DMS 273 (cell line): ENCODE data around the gene C2orf78.
A peak's percentile ranks its signal among the peaks of the same experiment; 100 is the strongest.
"Not testable (repeated sequence)": the region's sequence is repeated elsewhere in the genome, so short reads cannot be mapped to it uniquely, and the experiment has no call there.

Experiments used
- DNase-seq: peaks from one replicate; lab custom pipeline; 2025; ENCODE audit not compliant: unreplicated experiment; lab: John Stamatoyannopoulos, UW

The C2orf78 gene

GRCh38 chr2:73778867-73779466, 5.0 kb upstream of the C2orf78 start:
- DNase-seq = not testable (repeated sequence)

DNA sequence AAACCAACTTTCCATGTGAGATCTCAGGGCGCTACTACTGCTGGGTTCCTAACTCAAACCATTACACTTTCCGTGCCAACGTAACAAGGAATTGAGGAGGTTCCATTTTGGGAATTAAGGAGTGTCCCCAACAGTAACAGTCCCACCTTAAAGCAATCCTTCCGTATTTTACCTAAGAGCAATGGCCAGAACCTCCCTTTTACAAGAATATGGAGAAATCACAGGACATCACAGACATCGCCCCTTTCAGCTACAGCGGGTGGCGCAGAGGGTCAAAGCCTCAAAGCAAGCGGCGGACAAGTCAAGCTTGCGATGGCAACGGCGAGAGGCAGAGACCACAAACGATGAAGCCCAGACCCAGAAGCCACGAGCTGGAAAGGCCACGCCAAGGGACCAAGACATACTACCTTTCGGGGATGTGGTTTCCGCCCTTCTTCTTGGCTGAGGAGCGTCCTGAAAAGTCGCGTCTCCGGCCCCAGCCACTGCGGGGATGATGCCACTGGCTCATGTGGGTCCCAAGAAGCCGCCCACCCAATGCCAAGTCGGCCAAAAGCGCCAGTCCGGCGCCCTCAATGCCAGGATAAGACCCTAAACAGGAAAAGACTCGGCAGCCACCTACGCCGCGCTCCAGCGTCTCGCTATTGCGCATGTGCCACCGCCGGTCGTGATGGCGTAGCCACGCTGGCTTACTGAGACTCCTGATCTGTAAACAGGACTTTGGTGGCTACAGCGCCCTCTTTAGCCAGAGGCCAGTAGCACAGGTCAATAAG, 4.3 kb upstream of the C2orf78 start, which contains the start of gene DUSP11:
DUSP11 (minus strand) TSS at position 637 of the 770 bp plus-strand sequence; CDS start at position 508, 129 bp downstream.
- peak; percentile 98 for DNase-seq

DNA sequence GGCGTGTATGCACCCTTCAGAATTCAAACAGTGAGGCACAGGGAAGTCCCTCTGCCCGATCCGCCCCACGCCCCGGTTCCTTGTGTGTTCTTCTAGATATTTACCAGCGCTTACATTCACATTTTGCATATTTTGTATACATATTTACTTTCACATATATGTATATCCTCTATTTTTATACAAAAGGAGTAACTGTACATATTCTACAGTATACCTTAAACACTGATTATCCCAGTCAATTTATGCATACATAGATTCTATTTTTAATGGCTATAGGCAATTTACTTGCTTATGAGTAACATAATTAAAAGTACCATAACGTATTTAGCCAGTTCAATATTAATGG, 3.8 kb upstream of the C2orf78 start:
- DNase-seq = no peak

DNA sequence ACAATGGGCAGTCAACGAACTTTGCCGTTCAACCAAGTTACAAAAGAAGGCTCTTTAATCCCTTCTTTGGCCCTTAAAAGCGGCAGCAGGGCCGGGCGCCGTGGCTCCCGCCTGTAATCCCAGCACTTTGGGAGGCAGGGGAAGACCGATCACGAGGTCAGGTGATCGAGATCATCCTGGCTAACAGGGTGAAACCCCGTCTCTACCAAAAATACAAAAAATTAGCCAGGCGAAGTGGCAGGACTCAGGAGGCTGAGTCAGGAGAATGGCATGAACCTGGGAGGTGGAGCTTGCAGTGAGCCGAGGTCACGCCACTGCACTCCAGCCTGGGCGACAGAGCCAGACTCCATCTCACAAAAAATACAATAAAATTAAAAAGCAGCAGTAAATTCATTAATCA, 581 bp upstream of the C2orf78 start:
- DNase-seq = not testable (repeated sequence)

DNA sequence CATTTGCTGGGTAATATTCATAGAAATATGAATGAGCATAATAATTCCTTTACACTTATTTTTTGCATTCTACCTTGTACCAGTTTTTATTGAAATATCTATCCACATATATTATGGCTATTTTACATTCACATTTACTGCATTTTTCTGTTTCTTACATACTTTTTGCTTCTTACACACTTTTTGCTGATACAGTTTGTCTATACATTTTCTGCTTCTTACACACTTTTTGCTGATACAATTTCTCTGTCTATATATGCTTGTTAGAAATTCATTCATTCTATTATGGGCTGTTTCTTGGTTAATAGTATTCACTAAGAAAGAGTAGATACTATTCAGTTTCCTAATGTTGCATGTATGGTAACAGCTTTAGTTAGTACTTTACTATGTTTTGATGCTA, 27.9 kb downstream of the C2orf78 start:
- no peak for DNase-seq

- DNase-seq = no peak
Measured at GRCh38 chr2:73812635-73813034, 28.7 kb downstream of the C2orf78 start.

DNA sequence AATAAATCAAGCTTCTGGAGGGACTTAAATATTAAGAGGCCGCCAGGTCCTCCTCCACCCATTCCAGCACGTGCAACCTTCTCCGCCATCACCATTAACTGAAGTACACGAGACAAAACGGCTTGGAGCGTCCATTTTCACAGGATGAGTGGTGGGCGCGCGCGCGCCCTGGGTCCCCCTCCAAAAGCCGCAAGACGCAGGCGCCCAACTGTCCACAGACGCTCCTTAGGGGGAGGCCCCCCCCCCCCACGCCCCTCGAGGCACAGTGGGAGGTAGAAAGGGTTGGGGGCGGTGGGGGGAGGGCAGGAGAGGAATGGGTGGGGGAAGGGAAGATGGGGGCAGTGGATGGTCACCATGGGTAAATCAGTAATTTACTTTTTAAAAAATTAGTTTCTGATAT, 34.3 kb downstream of the C2orf78 start:
- no peak for DNase-seq

- no peak for DNase-seq
Measured at GRCh38 chr2:73821227-73821626, 37.2 kb downstream of the C2orf78 start.

DNA sequence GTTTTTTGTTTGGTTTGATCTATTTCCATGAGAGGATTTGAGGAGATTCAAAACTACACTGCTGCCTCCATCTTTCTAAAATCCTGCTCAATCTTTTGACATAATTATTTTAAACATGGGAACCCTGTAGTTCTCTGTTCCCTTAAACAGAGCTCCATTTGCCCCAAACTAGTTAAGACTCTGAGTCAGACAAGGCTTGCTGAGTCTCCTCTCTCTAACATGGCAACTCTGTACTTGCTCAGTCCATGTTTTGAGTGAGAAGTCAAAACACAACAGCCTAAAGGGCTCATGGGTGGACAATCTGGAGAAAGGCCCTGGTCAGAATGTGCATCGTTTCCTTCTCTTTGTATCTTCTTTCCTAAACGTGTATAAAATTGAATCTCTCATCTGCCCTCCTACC, 37.7 kb downstream of the C2orf78 start:
- DNase-seq = no peak

- no peak for DNase-seq
Measured at GRCh38 chr2:73822276-73822675, 38.3 kb downstream of the C2orf78 start.

GRCh38 chr2:73822991-73823390, 39.0 kb downstream of the C2orf78 start:
- DNase-seq = no peak

- DNase-seq = no peak
Measured at GRCh38 chr2:73823416-73823815, 39.4 kb downstream of the C2orf78 start.

GRCh38 chr2:73823916-73824523, 40.0 kb downstream of the C2orf78 start:
- DNase-seq = peak; percentile 80

DNA sequence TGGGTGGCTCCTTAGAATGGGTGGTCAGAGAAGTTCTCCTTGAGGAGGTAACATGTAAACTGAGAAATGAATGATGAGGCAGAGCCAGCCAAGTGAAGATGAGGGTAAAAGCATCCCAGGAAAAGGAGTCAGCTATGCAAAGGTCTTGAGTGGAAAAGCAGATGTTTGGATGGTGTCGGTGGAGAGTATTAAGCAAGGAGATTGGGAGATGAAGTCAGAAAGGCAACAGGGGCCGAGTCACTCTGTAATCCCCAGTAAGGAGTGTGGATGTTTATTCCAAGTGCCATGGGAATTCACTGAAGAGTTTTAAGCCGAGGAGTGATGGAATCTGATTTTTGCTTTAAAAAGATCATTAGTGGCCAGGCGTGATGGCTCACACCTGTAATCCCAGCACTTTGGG, 41.4 kb downstream of the C2orf78 start:
- DNase-seq = no peak

DNA sequence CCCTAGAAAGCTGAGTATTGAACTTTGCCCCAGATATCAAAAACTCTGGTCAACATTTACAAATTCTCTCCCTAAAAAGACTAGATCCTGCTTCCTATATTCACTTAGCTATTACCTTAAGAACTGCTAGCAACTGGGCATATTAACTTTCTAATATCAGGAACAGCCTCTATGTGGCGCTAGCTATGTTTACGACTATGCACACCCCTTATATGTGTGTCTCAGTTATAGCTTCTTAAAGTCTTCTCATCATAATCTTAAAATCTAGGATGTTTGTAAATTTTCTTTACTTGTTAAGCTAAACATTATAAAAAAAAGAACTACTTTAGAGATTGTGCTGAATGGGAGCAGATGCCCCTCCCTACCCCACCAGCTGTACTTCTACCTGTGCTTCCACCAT, 43.0 kb downstream of the C2orf78 start:
- peak; percentile 58 for DNase-seq

DNA sequence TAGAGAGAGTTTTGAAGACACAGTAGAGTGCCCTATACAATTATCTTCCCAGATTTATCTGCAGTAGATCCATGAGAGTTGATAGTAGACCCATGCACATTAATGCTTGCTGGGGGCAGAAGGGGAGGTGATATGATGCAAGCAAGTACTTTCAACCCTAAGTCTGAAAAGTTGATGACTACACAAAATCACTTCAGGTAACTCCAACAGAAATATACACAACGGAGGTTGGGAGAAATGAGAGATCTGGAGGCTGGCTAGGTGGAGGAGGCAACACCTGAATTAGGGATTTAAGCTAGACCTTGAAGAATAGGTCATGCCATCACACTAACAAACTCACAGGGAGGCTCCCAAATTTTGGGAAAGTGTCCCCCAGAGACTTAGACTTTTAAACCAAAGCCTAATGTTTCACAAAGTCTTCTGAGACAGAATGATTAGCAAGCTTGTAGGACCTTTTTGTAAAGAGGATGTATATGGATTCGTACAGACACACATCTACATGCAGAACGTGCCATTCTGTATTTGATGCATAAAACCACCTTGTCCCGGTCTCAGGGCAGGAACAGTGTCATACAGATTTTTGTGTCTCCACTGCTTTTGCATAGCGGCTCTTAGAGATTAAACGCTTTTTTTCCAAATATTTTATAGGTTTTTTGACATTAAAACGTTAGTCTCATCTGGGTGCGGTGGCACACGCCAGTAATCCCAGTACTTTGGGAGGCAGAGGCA, 43.8 kb downstream of the C2orf78 start:
- DNase-seq = no peak

DNA sequence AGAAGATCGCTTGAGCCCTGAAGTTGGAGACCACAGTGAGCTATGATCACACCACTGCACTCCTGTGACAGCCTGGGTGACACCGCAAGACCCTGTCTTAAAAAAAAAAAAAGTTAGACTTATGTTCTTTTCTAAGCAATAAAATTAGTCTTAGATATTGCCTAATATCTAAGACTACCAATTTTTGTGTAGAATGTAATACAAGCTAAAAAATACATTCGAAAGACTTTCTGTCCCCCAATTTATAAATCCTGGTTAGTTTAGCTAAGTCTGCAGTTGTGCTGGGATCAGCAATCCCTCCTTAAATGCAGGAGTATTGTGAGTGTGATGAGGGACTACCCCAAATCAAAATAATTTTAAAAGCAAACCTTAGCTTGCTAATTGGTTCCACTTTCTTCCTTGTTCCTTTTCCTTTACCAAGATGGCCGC, 44.4 kb downstream of the C2orf78 start:
- no peak for DNase-seq

- DNase-seq = peak; percentile 99
Measured at GRCh38 chr2:73828818-73829570, 45.0 kb downstream of the C2orf78 start, which contains the start of gene STAMBP. TSS of gene STAMBP (plus strand) at chr2:73828961. CDS start at chr2:73830857, 1,896 bp downstream.

GRCh38 chr2:73830871-73831401, 47.0 kb downstream of the C2orf78 start:
- no peak for DNase-seq

- DNase-seq = peak; percentile 66
Measured at GRCh38 chr2:73832930-73833329, 48.9 kb downstream of the C2orf78 start.
